ENCODE data around the gene PPRC1. TPM values are rescaled to one million over a fixed set of nuclear protein-coding genes. Genes with fewer than 3 reads are reported as not detected.

The PPRC1 gene
- polyA plus RNA-seq, 1 donor from 2014 or later, result 6.0 TPM

DNA sequence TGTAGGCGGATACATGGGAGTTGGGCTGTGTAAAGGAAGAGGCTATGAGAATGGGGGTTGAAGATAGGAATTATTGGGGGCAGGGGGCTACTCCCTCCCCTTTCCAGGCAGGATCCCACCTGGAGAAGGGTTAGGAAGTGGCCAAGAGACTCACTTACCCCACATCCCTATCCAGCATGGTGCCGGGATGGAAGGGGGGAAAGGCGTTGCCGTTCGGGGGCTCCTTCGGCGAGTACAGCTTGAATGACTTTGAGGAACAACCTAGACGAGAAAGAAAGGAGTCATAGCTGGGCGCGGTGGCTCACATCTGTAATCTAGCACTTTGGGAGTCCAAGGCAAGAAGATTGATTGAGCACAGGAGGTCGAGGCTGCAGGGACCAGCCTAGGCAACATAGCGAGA is 21.6 kb upstream of the PPRC1 start:
- Histone ChIP-seq H3K9ac (ENCODE audit: low read length) (no peak overlapping the region), H3K36me3 (ENCODE audit: insufficient read depth, low read length) (no peaks in the 10 kb centered on the region), H3K9me2 (ENCODE audit: insufficient read depth, low read length) (no peaks in the 10 kb centered on the region), H3K4me2 (ENCODE audit: low read length) (no peak overlapping the region), H3K27ac (ENCODE audit: low read length) (no peak overlapping the region), H3K79me2 (replicated peaks; ENCODE audit: insufficient read depth, low read length) (peaks cover 44% of the 10 kb centered on the region), H4K20me1 (ENCODE audit: insufficient read depth) (peaks cover 18% of the 10 kb centered on the region), H3K9me3 (ENCODE audit: low read length) (no peaks in the 10 kb centered on the region), H3K27me3 (ENCODE audit: insufficient read depth, low read depth, low read length) (no peaks in the 10 kb centered on the region), H3F3A (ENCODE audit: insufficient read depth, low read length, poor library complexity, severe bottlenecking) (no peaks in the 10 kb centered on the region), H2AFZ (ENCODE audit: low read depth, low read length) (no peak overlapping the region), H3K4me3 (ENCODE audit: low read length) (no peak overlapping the region)
- no peak for TF ChIP-seq TAF1 (IDR thresholded peaks at IDR 0.05; ENCODE audit: low read depth)
- TF ChIP-seq, protein P1, sequence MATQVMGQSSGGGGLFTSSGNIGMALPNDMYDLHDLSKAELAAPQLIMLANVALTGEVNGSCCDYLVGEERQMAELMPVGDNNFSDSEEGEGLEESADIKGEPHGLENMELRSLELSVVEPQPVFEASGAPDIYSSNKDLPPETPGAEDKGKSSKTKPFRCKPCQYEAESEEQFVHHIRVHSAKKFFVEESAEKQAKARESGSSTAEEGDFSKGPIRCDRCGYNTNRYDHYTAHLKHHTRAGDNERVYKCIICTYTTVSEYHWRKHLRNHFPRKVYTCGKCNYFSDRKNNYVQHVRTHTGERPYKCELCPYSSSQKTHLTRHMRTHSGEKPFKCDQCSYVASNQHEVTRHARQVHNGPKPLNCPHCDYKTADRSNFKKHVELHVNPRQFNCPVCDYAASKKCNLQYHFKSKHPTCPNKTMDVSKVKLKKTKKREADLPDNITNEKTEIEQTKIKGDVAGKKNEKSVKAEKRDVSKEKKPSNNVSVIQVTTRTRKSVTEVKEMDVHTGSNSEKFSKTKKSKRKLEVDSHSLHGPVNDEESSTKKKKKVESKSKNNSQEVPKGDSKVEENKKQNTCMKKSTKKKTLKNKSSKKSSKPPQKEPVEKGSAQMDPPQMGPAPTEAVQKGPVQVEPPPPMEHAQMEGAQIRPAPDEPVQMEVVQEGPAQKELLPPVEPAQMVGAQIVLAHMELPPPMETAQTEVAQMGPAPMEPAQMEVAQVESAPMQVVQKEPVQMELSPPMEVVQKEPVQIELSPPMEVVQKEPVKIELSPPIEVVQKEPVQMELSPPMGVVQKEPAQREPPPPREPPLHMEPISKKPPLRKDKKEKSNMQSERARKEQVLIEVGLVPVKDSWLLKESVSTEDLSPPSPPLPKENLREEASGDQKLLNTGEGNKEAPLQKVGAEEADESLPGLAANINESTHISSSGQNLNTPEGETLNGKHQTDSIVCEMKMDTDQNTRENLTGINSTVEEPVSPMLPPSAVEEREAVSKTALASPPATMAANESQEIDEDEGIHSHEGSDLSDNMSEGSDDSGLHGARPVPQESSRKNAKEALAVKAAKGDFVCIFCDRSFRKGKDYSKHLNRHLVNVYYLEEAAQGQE (IDR thresholded peaks at IDR 0.05; ENCODE audit: borderline replicate concordance), result no peak
- no peak for TF ChIP-seq RAD21 (conservative IDR thresholded peaks at IDR 0.05)
- no peak for TF ChIP-seq SMC3 (conservative IDR thresholded peaks at IDR 0.05; ENCODE audit: poor library complexity)

DNA sequence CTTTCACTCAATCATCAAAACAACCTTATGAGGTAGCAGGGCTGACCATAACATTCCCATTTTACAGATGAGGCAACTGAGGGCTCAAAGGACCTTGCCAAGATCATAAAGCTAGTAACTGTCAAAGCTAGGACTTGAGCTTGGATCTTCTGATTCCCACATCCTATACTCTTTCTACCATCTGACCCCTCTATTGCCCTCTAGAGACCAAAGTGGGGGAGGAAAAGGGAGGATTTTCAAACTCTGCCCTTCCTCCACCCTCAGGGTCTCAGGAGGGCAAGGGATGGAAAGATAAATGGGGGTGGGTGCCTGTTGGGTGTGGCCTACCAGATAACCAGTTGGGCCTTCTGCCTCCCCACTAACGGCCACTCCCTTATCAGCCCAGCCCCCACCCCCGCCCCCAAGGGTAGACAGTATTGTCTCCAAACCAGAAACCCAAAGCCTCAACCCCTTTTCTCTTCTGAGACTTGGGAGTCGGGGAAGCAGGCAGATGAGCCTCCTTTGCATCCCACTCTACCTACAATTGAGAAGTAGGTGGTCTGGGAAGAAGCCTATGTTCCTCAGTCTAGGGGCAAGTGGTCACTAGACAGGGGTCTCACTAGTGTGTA is 20.5 kb upstream of the PPRC1 start:
- Histone ChIP-seq H2AFZ (ENCODE audit: low read depth, low read length) (no peak overlapping the region), H3K4me3 (ENCODE audit: low read length) (peak overlapping the region; percentile 92), H3K9me2 (ENCODE audit: insufficient read depth, low read length) (no peaks in the 10 kb centered on the region), H3K9me3 (ENCODE audit: low read length) (no peaks in the 10 kb centered on the region), H3F3A (ENCODE audit: insufficient read depth, low read length, poor library complexity, severe bottlenecking) (no peaks in the 10 kb centered on the region), H4K20me1 (ENCODE audit: insufficient read depth) (peaks cover 18% of the 10 kb centered on the region), H3K27ac (ENCODE audit: low read length) (no peak overlapping the region), H3K4me2 (ENCODE audit: low read length) (peak overlapping the region; percentile 93), H3K79me2 (replicated peaks; ENCODE audit: insufficient read depth, low read length) (peaks cover 55% of the 10 kb centered on the region), H3K9ac (ENCODE audit: low read length) (peak overlapping the region; percentile 88), H3K36me3 (ENCODE audit: insufficient read depth, low read length) (no peaks in the 10 kb centered on the region), H3K27me3 (ENCODE audit: insufficient read depth, low read depth, low read length) (no peaks in the 10 kb centered on the region)
- TF ChIP-seq RAD21 (conservative IDR thresholded peaks at IDR 0.05), result no peak
- no peak for TF ChIP-seq MXI1 (conservative IDR thresholded peaks at IDR 0.05; ENCODE audit: poor library complexity, severe bottlenecking)
- TF ChIP-seq EZH2 (IDR thresholded peaks at IDR 0.05; ENCODE audit: borderline replicate concordance, insufficient read depth, low read length, poor library complexity, severe bottlenecking), result no peak
- TF ChIP-seq SMC3 (conservative IDR thresholded peaks at IDR 0.05; ENCODE audit: poor library complexity), result no peak
- TF ChIP-seq, protein P1 (IDR thresholded peaks at IDR 0.05; ENCODE audit: borderline replicate concordance), result no peak
- TF ChIP-seq TAF1 (IDR thresholded peaks at IDR 0.05; ENCODE audit: low read depth), result no peak
- TF ChIP-seq POLR2AphosphoS5 (IDR thresholded peaks at IDR 0.05), result no peak
- TF ChIP-seq EP300 (conservative IDR thresholded peaks at IDR 0.05; ENCODE audit: poor library complexity, severe bottlenecking), result no peak
- TF ChIP-seq, protein P2, sequence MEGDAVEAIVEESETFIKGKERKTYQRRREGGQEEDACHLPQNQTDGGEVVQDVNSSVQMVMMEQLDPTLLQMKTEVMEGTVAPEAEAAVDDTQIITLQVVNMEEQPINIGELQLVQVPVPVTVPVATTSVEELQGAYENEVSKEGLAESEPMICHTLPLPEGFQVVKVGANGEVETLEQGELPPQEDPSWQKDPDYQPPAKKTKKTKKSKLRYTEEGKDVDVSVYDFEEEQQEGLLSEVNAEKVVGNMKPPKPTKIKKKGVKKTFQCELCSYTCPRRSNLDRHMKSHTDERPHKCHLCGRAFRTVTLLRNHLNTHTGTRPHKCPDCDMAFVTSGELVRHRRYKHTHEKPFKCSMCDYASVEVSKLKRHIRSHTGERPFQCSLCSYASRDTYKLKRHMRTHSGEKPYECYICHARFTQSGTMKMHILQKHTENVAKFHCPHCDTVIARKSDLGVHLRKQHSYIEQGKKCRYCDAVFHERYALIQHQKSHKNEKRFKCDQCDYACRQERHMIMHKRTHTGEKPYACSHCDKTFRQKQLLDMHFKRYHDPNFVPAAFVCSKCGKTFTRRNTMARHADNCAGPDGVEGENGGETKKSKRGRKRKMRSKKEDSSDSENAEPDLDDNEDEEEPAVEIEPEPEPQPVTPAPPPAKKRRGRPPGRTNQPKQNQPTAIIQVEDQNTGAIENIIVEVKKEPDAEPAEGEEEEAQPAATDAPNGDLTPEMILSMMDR (IDR thresholded peaks at IDR 0.05; ENCODE audit: poor library complexity, severe bottlenecking), result no peak
